Prostate gland (tissue), 2 donors: Measurements from ENCODE around the gene NNAT. TPM values are rescaled to one million over a fixed set of nuclear protein-coding genes. Genes with fewer than 3 reads are reported as not detected.

ENCODE experiments used
- DNase-seq: peaks from one replicate; pipeline ENCODE4 v3.0.0-alpha.2; 2019; ENCODE audit warnings: low spot score
- H3K27ac ChIP-seq, 2 donors: fragments of 200-600 bp; sonication (generic); 2 replicates each; pipeline ENCODE4 v1.5.1; 2017 to 2019
- H3K27me3 ChIP-seq: fragments of 200-600 bp; sonication (generic); replicated peaks from 2 replicates; pipeline ENCODE4 v1.5.1; 2019; ENCODE audit not compliant: insufficient read depth
- H3K36me3 ChIP-seq, 2 donors: fragments of 200-600 bp; sonication (generic); 1 replicate in 1 of 2; 2 replicates in 1 of 2; pipeline versions ENCODE4 v1.5.1 to v1.8.1; 2017 to 2019
- H3K4me1 ChIP-seq: fragments of 200-600 bp; sonication (generic); replicated peaks from 2 replicates; pipeline ENCODE4 v1.5.1; 2019
- H3K4me3 ChIP-seq, 2 donors: fragments of 200-600 bp; sonication (generic); 2 replicates each; pipeline ENCODE4 v1.5.1; 2017 to 2019
- H3K9me3 ChIP-seq: fragments of 200-600 bp; sonication (generic); 2 replicates; pipeline ENCODE4 v1.5.1; 2017
- POLR2A ChIP-seq: fragments of 450-650 bp; IDR thresholded peaks from one replicate; pipeline ENCODE4 v1.6.1; 2016; ENCODE audit warnings: antibody characterized with exemption, mild to moderate bottlenecking
- POLR2AphosphoS5 ChIP-seq: sonication (generic); formaldehyde crosslinking; IDR thresholded peaks from one replicate; pipeline ENCODE4 v1.6.1; 2017; ENCODE audit warnings: antibody characterized with exemption
- WGBS: methylation state at CpG from one replicate; pipeline ENCODE4 v1.1.5; 2018; 5-methylcytosine and 5-hydroxymethylcytosine counted together
- intact Hi-C: fragments of 100-400 bp; cut with DNase I; formaldehyde crosslinking; loops from one replicate; pipeline ENCODE4 v1.14.2; 2022
- total RNA-seq, 2 donors: library from RNA; depleted of rRNA; stranded (reverse); fragments of >200 nt; gene quantifications; one replicate each; pipeline ENCODE4 v1.1.0, GENCODE V29; 2016
- TF ChIP-seq, protein P1 (sequence below), 4 experiments: fragments of 200-600 bp in 2 of 4; fragments of 450-650 bp in 2 of 4; sonication (generic) in 2 of 4; IDR thresholded peaks; 1 replicate in 3 of 4; 2 replicates in 1 of 4; pipeline ENCODE4 v1.5.1; 2016 to 2019; ENCODE audit warnings: antibody characterized with exemption in 4 of 4, mild to moderate bottlenecking in 2 of 4, moderate library complexity in 2 of 4

Gene NNAT
- total RNA-seq, 2 donors from 2014 or later: 0.41 to 4.3 TPM

DNA sequence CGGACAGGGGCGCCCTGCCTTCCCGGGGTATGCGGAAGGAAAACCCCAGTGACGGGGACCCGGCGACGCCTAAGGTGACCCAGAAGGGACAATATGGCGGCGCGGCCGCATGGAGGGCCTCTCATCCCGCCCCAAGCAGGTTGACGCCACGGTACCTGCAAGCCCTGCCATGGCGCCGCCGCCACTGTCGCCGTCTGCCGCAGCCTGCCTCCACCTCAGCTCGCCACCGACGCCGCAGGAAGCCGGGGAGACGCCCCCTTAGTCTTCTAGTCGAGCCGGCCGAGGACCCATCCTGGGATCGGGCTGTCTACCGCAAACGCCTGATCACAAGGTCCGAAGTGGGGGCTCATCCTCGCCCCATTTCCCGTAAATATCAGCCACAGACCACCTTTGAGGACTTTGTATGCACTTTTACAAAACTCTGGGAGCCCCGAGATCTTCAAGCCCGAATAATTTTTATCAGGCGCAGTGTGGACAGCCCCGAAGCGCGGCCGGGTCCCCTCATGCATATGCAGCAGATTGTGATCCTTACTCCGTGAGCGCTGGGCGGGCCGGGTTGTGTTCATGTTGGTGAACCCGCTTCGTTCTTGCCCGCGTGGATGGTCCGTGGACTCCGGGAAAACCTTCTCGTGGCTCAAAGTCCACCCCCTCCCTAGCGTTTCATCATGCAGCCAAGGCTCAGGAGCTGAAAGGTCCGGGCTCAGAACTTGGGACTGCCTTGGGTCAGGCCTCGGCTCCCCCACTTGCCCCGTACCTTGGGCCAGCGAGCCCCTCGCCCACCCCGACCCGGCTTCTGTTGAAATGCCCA, 6.8 kb downstream of the NNAT start, which contains the start of gene BLCAP:
Gene BLCAP, minus strand, starts transcription at position 239 of the 808 bp plus-strand sequence. CDS start 8,702 bp downstream, outside the sequence.
- peak; percentile 85 for DNase-seq
- no peaks in the 10 kb centered on the region for H3K9me3 ChIP-seq
- intact Hi-C loops: loop anchor here (5.0 kb wide), 2 partner anchors 131 to 246 kb away; no protein-coding TSS in a partner anchor
- H3K36me3 ChIP-seq: no peaks in the 10 kb centered on the region
- peak; percentile 86 for TF ChIP-seq POLR2A
- peak; percentile 86 for TF ChIP-seq POLR2AphosphoS5
- TF ChIP-seq, protein P1, sequence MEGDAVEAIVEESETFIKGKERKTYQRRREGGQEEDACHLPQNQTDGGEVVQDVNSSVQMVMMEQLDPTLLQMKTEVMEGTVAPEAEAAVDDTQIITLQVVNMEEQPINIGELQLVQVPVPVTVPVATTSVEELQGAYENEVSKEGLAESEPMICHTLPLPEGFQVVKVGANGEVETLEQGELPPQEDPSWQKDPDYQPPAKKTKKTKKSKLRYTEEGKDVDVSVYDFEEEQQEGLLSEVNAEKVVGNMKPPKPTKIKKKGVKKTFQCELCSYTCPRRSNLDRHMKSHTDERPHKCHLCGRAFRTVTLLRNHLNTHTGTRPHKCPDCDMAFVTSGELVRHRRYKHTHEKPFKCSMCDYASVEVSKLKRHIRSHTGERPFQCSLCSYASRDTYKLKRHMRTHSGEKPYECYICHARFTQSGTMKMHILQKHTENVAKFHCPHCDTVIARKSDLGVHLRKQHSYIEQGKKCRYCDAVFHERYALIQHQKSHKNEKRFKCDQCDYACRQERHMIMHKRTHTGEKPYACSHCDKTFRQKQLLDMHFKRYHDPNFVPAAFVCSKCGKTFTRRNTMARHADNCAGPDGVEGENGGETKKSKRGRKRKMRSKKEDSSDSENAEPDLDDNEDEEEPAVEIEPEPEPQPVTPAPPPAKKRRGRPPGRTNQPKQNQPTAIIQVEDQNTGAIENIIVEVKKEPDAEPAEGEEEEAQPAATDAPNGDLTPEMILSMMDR (IDR thresholded peaks at IDR 0.05): no peak
- H3K4me3 ChIP-seq: peak within 1 kb of the TSS; percentile 82 to 92
- H3K27me3 ChIP-seq: no peaks in the 10 kb centered on the region
- peaks cover 5% of the 10 kb centered on the region for H3K4me1 ChIP-seq
- under 1% methylated on average over 60 of the region's 62 CpGs for WGBS
- H3K27ac ChIP-seq: peak within 1 kb of the TSS; percentile 93 to 97

DNA sequence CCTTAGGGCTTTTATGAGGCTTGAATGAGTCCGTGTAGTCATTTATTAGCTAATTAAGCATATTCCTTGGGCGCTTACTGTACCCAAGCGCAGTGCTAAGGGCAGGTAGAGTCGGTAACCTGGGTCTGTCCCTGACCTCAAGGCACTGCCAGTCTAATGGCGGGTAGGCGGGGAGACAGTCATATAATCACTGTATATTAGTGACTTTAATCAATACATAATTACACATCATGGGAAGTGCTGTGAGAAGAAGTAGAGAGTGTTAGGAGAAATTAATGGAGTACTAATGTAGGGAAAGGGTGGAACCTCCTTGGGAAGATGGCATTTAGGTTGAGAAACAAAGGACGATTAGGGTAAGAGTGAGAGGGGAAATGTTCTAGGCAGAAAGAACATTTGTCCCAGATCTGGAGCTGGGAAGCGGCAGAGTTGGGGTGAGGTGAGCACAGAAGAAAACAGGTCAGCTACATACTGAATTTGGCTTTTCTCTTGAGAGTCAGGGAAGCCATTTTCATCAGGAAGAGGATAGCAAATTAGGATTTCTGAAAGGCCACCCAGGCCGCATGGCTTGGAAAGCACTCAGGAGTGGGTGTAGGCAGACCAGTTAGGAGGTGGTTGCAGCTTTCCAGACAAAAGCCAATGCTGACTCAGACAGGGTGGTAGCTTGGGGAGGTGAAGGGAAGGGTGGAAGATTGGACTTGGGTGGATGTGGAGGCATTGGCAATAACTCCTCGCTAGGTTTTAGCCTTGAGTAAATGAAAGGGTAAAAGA, 7.6 kb downstream of the NNAT start:
- intact Hi-C loops: loop anchor here (5.0 kb wide), 2 partner anchors 131 to 246 kb away; no protein-coding TSS in a partner anchor
- Histone ChIP-seq H3K27ac (peak overlapping the region; percentile 93 to 97), H3K4me3 (peak overlapping the region; percentile 82 to 92), H3K27me3 (no peaks in the 10 kb centered on the region), H3K9me3 (no peaks in the 10 kb centered on the region), H3K36me3 (no peaks in the 10 kb centered on the region), H3K4me1 (peaks cover 5% of the 10 kb centered on the region)
- DNase-seq: no peak
- WGBS: 39% methylated on average over 10 of the region's 10 CpGs
- TF ChIP-seq, protein P1 (IDR thresholded peaks at IDR 0.05): no peak
- TF ChIP-seq POLR2AphosphoS5 (no peak), POLR2A (no peak)

DNA sequence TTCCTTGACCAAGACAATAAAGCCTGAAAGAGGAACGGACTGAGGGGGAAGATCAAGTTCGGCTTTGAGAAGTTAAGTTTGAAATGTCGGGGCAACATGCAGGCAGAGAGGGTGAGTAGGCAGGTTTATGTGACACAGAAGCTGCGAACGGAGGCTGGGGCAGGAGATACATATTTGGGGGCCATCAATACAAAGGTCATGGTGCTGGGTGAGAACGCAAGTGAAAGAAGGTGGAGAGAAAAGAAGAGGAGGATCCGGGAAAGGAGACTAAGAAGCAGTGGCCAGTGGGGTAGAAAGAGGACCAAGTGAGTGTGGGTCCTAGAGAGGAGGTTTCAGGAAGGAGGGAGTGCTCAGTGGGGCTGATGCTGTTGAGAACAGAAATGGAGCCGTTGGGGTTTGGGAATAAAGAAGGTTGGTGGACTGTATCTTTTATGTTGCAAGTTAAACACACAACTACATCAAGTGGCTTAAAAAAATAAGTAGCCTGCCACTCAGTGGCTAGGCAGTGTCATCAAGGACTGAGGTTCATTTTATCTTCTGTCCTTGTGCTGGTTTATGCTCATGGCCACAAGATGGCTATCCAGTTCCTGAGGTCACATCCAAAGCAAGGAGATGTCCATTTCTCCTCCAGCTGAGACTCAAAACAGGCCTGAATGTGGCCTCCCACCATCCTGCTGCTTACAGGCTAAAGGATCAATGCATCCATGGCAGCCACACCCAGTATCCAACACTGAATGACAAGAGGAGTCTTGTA, 8.3 kb downstream of the NNAT start:
- DNase-seq: no peak
- 76% methylated on average over 8 of the region's 8 CpGs for WGBS
- Histone ChIP-seq H3K36me3 (no peaks in the 10 kb centered on the region), H3K4me1 (no peaks in the 10 kb centered on the region), H3K9me3 (no peaks in the 10 kb centered on the region), H3K4me3 (no peak overlapping the region), H3K27me3 (no peaks in the 10 kb centered on the region), H3K27ac (no peak overlapping the region)
- intact Hi-C loops: loop anchor here (5.0 kb wide), 2 partner anchors 132 to 247 kb away; no protein-coding TSS in a partner anchor
- TF ChIP-seq POLR2AphosphoS5 (no peak), POLR2A (no peak)
- TF ChIP-seq, protein P1 (IDR thresholded peaks at IDR 0.05): no peak

DNA sequence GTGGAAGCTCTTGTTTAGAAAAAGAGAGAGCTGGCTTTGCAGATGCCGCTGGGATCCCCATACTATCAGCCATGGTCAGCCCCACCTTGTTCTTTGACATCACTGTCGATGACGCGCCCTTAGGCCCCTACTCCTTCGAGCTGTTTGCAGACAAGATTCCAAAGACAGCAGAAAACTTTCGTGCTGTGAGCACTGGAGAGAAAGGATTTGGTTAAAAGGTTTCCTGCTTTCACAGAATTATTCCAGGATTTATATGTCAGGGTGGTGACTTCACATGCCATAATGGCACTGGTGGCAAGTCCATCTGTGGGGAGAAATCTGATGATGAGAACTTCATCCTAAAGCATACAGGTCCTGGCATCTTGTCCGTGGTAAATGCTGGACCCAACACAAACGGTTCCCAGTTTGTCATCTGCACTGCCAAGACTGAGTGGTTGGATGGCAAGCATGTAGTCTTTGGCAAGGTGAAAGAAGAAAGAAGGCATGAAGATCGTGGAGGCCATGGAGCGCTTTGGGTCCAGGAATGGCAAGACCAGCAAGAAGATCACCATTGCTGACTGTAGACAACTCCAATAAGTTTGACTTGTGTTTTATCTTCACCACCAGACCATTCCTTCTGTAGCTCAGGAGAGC, 9.0 kb downstream of the NNAT start:
- intact Hi-C loops: loop anchor here (5.0 kb wide), 3 partner anchors 133 to 333 kb away; no protein-coding TSS in a partner anchor
- Histone ChIP-seq H3K36me3 (no peaks in the 10 kb centered on the region), H3K4me3 (no peak overlapping the region), H3K4me1 (no peaks in the 10 kb centered on the region), H3K27me3 (no peaks in the 10 kb centered on the region), H3K27ac (no peak overlapping the region), H3K9me3 (no peaks in the 10 kb centered on the region)
- no peak for DNase-seq
- TF ChIP-seq, protein P1 (IDR thresholded peaks at IDR 0.05): no peak
- no peak for TF ChIP-seq POLR2AphosphoS5
- TF ChIP-seq POLR2A: no peak
- 81% methylated on average over 10 of the region's 10 CpGs for WGBS
